AG09319 (cell line): ENCODE measurements around the gene PRDX2.

Source experiments
- DNase-seq: peaks from one replicate; pipeline ENCODE4 v3.0.0-alpha.2; 2010; ENCODE audit warnings: low read depth; ENCODE audit errors: extremely low read depth
- CTCF ChIP-seq: IDR thresholded peaks from 2 replicates; pipeline ENCODE4 v1.5.1; 2011; ENCODE audit warnings: low read depth, mild to moderate bottlenecking, inconsistent platforms, low read length, moderate library complexity

PRDX2 gene

GRCh38 chr19:12779162-12779993 is 22.2 kb downstream of the PRDX2 start:
- TF ChIP-seq CTCF, result no peak
- DNase-seq, result peak; percentile 49

DNA sequence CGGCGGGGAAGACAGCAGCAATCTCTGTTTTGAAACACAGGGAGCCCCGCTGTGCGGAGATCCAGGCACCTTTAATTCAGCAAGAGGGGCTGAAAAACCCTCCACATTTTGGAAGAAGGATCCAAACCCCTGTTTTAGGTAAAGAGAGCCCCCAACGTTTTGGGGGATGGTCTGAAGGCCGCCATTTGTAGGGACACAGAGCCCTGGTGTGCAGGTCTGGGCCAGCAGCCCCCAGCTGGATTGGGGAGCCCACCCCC is 22.8 kb downstream of the PRDX2 start:
- no peak for TF ChIP-seq CTCF
- DNase-seq, result no peak

DNA sequence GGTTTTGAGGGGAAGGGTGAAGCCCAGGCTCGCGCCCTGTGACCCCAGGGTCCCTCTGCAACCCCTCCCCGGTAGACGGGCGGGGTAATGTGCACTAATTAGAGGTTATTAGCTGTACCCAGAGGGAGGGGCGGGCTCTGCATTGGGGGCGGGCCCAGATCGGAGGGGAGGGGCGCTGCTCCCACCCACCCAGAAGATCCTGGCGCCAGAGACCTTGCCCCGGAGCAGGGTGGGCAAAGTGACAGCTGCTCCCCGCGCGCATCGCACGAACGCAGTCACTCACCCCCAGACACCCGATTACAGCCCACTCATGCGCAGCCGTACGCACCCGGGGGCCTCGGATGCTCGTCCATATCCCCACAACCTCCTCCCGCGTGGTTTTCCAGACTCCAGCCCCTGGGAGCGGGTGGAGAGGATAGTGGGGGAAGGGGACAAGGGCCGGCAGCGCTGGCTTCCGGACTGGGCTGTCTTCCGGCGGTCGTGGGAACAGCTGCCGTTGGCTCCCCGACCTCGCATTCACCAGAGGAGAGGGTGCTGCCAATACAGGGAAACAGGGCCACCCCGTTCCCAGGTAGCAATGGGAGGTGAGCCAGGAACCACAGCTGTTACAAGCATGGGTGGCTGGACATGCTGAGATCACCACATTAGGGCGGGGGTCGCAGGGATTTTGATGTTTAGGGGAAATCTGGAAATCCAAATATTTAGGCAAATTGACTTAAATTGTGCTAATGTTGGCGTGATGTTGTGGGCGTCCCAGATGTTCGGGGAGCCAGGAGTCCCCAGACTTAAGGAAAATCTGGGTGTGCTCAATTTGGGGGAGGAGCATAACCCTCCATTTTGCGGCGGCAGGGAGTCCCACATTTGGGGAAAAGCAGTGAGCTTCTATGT is 23.3 kb downstream of the PRDX2 start:
- peak; percentile 39 for DNase-seq
- no peak for TF ChIP-seq CTCF

DNA sequence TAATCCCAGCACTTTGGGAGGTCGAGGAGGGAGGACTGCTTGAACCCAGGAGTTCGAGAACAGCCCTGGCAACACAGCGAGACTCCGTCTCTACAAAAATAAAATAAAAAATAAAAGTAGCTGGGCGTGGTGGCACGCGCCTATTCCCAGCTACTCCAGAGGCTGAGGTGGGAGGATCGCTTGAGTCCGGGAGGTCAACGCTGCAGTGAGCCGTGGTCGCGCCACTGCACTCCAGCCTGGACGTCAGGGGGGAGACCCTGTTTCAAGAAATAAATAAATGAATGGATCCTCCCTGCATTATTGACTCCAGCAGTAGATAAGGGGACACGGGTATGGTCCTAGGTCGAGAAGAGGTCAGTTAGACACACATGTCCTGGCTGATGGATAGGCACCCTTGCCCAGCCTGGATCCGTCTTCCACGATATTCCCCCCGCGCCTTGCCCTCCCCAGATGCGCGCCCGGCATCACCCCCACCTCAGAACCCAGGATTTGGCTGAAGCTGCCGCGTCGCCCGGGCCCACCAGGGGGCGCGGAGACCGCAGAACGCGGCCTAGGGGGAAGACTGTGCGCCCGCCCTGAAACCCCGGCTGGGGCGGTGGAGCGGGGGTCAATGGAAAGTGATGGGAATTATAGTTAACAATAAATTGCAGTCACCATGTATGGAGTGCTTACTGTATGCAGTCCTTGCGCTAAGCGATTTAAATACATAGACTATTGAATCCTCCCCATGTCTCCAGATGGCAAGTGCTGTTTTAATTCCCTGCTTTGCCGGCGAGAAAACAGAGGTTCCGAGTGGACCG is 24.2 kb downstream of the PRDX2 start:
- DNase-seq, result no peak
- peak; percentile 94 for TF ChIP-seq CTCF

- DNase-seq, result no peak
- no peak for TF ChIP-seq CTCF
These were observed 26.7 kb downstream of the PRDX2 start, which contains the start of gene HOOK2 for GRCh38 chr19:12774588-12775555. Gene HOOK2, minus strand, starts transcription at chr19:12775552. Its CDS starts 103 bp downstream, at chr19:12775449.

GRCh38 chr19:12773571-12773970 is 28.0 kb downstream of the PRDX2 start:
- TF ChIP-seq CTCF, result peak; percentile 44
- DNase-seq, result no peak
